ENCODE results near the gene GBP6. TPM values are rescaled to one million over a fixed set of nuclear protein-coding genes. Genes with fewer than 3 reads are reported as not detected.

GBP6 gene
- polyA plus RNA-seq, 2 of the 4 experiments (the other 2 are of a cell fraction): not detected

DNA sequence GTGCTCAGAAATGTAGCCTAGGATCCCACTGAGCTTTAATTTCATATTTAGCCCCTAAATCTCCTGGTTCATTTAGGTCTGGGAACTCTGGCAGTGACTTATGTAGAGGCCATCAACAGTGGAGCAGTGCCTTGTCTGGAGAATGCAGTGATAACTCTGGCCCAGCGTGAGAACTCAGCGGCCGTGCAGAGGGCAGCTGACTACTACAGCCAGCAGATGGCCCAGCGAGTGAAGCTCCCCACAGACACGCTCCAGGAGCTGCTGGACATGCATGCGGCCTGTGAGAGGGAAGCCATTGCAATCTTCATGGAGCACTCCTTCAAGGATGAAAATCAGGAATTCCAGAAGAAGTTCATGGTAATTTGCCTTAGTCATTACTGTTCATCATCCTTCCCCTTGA lies 17.8 kb downstream of the GBP6 start:
- no peak for DNase-seq (ENCODE audit: low read depth in 1 of 2, low spot score in 1 of 2)
- Histone ChIP-seq H3K4me2 (no peak overlapping the region), H3K4me3 (no peak overlapping the region), H3K27ac (no peak overlapping the region), H3K4me1 (no peaks in the 10 kb centered on the region), H3K9me3 (no peaks in the 10 kb centered on the region)
- TF ChIP-seq, protein P1, sequence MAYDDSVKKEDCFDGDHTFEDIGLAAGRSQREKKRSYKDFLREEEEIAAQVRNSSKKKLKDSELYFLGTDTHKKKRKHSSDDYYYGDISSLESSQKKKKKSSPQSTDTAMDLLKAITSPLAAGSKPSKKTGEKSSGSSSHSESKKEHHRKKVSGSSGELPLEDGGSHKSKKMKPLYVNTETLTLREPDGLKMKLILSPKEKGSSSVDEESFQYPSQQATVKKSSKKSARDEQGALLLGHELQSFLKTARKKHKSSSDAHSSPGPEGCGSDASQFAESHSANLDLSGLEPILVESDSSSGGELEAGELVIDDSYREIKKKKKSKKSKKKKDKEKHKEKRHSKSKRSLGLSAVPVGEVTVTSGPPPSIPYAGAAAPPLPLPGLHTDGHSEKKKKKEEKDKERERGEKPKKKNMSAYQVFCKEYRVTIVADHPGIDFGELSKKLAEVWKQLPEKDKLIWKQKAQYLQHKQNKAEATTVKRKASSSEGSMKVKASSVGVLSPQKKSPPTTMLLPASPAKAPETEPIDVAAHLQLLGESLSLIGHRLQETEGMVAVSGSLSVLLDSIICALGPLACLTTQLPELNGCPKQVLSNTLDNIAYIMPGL (CRISPR knock-in tag; IDR thresholded peaks at IDR 0.05; ENCODE audit: borderline replicate concordance): no peak
- TF ChIP-seq, protein P2, sequence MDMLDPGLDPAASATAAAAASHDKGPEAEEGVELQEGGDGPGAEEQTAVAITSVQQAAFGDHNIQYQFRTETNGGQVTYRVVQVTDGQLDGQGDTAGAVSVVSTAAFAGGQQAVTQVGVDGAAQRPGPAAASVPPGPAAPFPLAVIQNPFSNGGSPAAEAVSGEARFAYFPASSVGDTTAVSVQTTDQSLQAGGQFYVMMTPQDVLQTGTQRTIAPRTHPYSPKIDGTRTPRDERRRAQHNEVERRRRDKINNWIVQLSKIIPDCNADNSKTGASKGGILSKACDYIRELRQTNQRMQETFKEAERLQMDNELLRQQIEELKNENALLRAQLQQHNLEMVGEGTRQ (IDR thresholded peaks at IDR 0.05): no peak
- no peak for TF ChIP-seq RCOR1 (IDR thresholded peaks at IDR 0.05; ENCODE audit: low read depth, low read length)
- FAIRE-seq: no peak
- ChIA-PET CTCF (no interaction called here), POLR2A (no interaction called here)
- ATAC-seq: peak in 1 of 2 experiments; percentile 43; a peak in 1 of 6 replicates
- 54% methylated on average over 6 of the region's 6 CpGs for WGBS (ENCODE audit: missing lambda C conversion rate)

DNA sequence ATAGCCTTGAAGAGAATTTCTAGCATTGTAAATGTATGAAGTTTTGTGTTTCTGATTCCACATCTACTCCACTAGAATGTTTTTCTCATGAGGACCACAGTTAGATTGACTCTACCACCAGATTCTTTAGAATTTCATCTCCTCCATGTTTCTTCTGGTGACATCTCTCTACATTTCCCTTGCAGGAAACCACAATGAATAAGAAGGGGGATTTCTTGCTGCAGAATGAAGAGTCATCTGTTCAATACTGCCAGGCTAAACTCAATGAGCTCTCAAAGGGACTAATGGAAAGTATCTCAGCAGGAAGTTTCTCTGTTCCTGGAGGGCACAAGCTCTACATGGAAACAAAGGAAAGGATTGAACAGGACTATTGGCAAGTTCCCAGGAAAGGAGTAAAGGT lies 18.6 kb downstream of the GBP6 start:
- FAIRE-seq (no peak), ATAC-seq (no peak), DNase-seq (ENCODE audit: low read depth in 1 of 2, low spot score in 1 of 2) (no peak)
- Histone ChIP-seq H3K4me1 (no peaks in the 10 kb centered on the region), H3K27ac (no peak overlapping the region), H3K4me2 (no peak overlapping the region), H3K9me3 (no peaks in the 10 kb centered on the region), H3K4me3 (no peak overlapping the region)
- ChIA-PET POLR2A (no interaction called here), CTCF (no interaction called here)
- TF ChIP-seq CHD2 (IDR thresholded peaks at IDR 0.05; ENCODE audit: low read length, partially characterized antibody): no peak
- no peak for TF ChIP-seq POLR2AphosphoS2 (conservative IDR thresholded peaks at IDR 0.05; ENCODE audit: low read length)
- TF ChIP-seq HOXB13 (CRISPR knock-in tag; IDR thresholded peaks at IDR 0.05; ENCODE audit: low read depth): no peak
- no peak for TF ChIP-seq SREBF2 (IDR thresholded peaks at IDR 0.05)
- no peak for TF ChIP-seq FOXS1 (CRISPR knock-in tag; IDR thresholded peaks at IDR 0.05)
- no peak for TF ChIP-seq HOXA7 (CRISPR knock-in tag; IDR thresholded peaks at IDR 0.05)
- no peak for TF ChIP-seq CHD4 (IDR thresholded peaks at IDR 0.05; ENCODE audit: borderline replicate concordance)
- TF ChIP-seq EHF (CRISPR knock-in tag; IDR thresholded peaks at IDR 0.05): no peak
- TF ChIP-seq ZNF302 (CRISPR knock-in tag; IDR thresholded peaks at IDR 0.05): no peak
- TF ChIP-seq BHLHE40 (IDR thresholded peaks at IDR 0.05; ENCODE audit: low read depth, low read length): no peak
- TF ChIP-seq, protein P3, sequence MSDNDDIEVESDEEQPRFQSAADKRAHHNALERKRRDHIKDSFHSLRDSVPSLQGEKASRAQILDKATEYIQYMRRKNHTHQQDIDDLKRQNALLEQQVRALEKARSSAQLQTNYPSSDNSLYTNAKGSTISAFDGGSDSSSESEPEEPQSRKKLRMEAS (IDR thresholded peaks at IDR 0.05): no peak

DNA sequence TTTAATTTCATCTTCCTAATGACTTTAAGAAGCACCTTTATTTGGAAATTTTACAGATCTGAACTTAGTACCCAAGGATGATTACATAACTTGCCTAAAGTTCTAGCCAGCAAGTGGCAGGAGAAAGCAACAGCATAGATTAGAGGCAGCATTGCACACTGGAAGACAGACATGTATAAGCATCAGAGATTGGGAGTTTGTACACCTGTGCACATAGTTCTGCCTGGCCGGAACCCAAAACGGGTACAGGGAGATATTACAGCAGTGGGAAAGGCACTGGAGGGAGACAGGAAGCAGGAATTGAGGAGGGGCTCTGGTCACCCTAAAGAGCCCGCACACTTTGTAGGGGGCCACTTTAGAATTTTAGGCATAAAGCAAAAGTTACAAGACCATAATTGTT lies 19.3 kb downstream of the GBP6 start:
- CTCF ChIA-PET: no interaction called here

DNA sequence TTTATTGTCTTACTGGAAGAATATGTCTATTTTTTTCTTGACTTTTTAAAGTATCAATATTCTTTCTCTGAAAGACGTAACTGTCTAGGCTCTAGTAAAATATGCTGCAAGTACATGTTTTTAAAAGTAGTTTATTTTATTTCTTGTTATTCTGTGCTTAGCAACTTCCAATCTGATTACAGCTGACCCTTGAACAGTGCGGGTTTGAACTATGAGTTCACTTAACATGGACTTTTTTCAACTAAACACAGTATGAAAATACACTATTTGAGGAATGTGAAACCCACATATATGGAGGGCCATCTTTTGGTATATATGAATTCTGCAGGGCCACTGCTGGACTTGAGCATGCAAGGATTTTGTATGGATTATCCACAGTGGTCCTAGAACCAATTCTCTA lies 26.8 kb downstream of the GBP6 start:
- ChIA-PET POLR2A (no interaction called here), CTCF (no interaction called here)
- Histone ChIP-seq H3K4me2 (no peak overlapping the region), H3K9me3 (no peaks in the 10 kb centered on the region), H3K27ac (no peak overlapping the region), H3K4me1 (no peaks in the 10 kb centered on the region), H3K4me3 (no peak overlapping the region)
- TF ChIP-seq SMC3 (IDR thresholded peaks at IDR 0.05) (no peak), HOXB13 (CRISPR knock-in tag; IDR thresholded peaks at IDR 0.05; ENCODE audit: low read depth) (no peak), BHLHE40 (IDR thresholded peaks at IDR 0.05; ENCODE audit: low read depth, low read length) (no peak), FOXS1 (CRISPR knock-in tag; IDR thresholded peaks at IDR 0.05) (no peak), KDM5A (IDR thresholded peaks at IDR 0.05) (no peak), FOSB (CRISPR knock-in tag; IDR thresholded peaks at IDR 0.05) (no peak), HDAC2 (IDR thresholded peaks at IDR 0.05) (no peak), POLR2A (IDR thresholded peaks at IDR 0.05; ENCODE audit: low read length) (no peak), TFCP2L1 (CRISPR knock-in tag; IDR thresholded peaks at IDR 0.05) (no peak), CHD4 (IDR thresholded peaks at IDR 0.05; ENCODE audit: borderline replicate concordance) (no peak), EP300 (IDR thresholded peaks at IDR 0.05) (no peak), POLR2AphosphoS2 (conservative IDR thresholded peaks at IDR 0.05; ENCODE audit: low read length) (no peak), CHD2 (IDR thresholded peaks at IDR 0.05; ENCODE audit: low read length, partially characterized antibody) (no peak)
- TF ChIP-seq, protein P4, sequence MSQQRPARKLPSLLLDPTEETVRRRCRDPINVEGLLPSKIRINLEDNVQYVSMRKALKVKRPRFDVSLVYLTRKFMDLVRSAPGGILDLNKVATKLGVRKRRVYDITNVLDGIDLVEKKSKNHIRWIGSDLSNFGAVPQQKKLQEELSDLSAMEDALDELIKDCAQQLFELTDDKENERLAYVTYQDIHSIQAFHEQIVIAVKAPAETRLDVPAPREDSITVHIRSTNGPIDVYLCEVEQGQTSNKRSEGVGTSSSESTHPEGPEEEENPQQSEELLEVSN (IDR thresholded peaks at IDR 0.05; ENCODE audit: borderline replicate concordance, low read depth): no peak
- TF ChIP-seq, protein P3 (IDR thresholded peaks at IDR 0.05): no peak
- TF ChIP-seq, protein P2 (IDR thresholded peaks at IDR 0.05): no peak
- ATAC-seq: no peak
- no peak for FAIRE-seq
- WGBS (ENCODE audit: missing lambda C conversion rate): 15% methylated on average over 2 of the region's 2 CpGs
- no peak for DNase-seq (ENCODE audit: low read depth in 1 of 2, low spot score in 1 of 2)

More for the DNA sequence above, 19.3 kb downstream of the GBP6 start:
- no peak overlapping the region for H3K27ac ChIP-seq
- FAIRE-seq (no peak), DNase-seq (ENCODE audit: low read depth in 1 of 2, low spot score in 1 of 2) (no peak), ATAC-seq (no peak)
- no peak overlapping the region for H3K4me2 ChIP-seq
- H3K9me3 ChIP-seq: no peaks in the 10 kb centered on the region
- TF ChIP-seq RARB (CRISPR knock-in tag; IDR thresholded peaks at IDR 0.05) (no peak), FOSB (CRISPR knock-in tag; IDR thresholded peaks at IDR 0.05) (no peak), GATA3 (IDR thresholded peaks at IDR 0.05; ENCODE audit: borderline replicate concordance) (no peak), CBX8 (IDR thresholded peaks at IDR 0.05) (no peak), FOXS1 (CRISPR knock-in tag; IDR thresholded peaks at IDR 0.05) (no peak), CHD4 (IDR thresholded peaks at IDR 0.05; ENCODE audit: borderline replicate concordance) (no peak)
- TF ChIP-seq, protein P5, sequence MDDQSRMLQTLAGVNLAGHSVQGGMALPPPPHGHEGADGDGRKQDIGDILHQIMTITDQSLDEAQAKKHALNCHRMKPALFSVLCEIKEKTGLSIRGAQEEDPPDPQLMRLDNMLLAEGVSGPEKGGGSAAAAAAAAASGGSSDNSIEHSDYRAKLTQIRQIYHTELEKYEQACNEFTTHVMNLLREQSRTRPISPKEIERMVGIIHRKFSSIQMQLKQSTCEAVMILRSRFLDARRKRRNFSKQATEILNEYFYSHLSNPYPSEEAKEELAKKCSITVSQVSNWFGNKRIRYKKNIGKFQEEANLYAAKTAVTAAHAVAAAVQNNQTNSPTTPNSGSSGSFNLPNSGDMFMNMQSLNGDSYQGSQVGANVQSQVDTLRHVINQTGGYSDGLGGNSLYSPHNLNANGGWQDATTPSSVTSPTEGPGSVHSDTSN (IDR thresholded peaks at IDR 0.05): no peak
- no peak overlapping the region for H3K4me3 ChIP-seq
- POLR2A ChIA-PET: no interaction called here
- WGBS (ENCODE audit: missing lambda C conversion rate): 27% methylated on average over 3 of the region's 3 CpGs
- H3K4me1 ChIP-seq: no peaks in the 10 kb centered on the region
